ENCODE data around the gene STIM1. TPM values are rescaled to one million over a fixed set of nuclear protein-coding genes. Genes with fewer than 3 reads are reported as not detected.

The STIM1 gene
- total RNA-seq, 1 experiment from 2014 or later = 15.2 TPM

GRCh38 chr11:4123218-4123617 is 267.8 kb downstream of the STIM1 start:
- H3K14ac ChIP-seq (ENCODE audit: insufficient read depth, low read length) = no peak overlapping the region
- H3T11ph ChIP-seq (ENCODE audit: low read length) = no peak overlapping the region
- WGBS (ENCODE audit: extremely low coverage, insufficient read length, low lambda C conversion rate) = no CpG with 5 or more reads among the region's 4 CpGs
- no peak overlapping the region for H3K18ac ChIP-seq (ENCODE audit: insufficient read length, low read depth, low read length)
- H3K9ac ChIP-seq (ENCODE audit: extremely low read depth, insufficient read length, low read length) = no peak overlapping the region
- Mint-ChIP-seq H3K4me3 (no peak overlapping the region), H3K9me3 (no peaks in the 10 kb centered on the region), H3K27ac (no peak overlapping the region), H3K4me1 (no peaks in the 10 kb centered on the region), H3K27me3 (ENCODE audit: low read depth) (no peaks in the 10 kb centered on the region), H3K36me3 (ENCODE audit: insufficient read depth in 1 of 3, low read depth in 3 of 3) (peaks cover 28 to 80% (median 71%) of the 10 kb centered on the region in 3 experiments)
- H3K23me2 ChIP-seq (ENCODE audit: insufficient read length, low read depth, low read length, poor library complexity, severe bottlenecking) = no peaks in the 10 kb centered on the region
- no peak overlapping the region for H3K4ac ChIP-seq (ENCODE audit: low read depth, low read length)
- no peak overlapping the region for H2BK120ac ChIP-seq (ENCODE audit: low read depth, low read length, poor library complexity, severe bottlenecking)
- no peak for DNase-seq
- no peak overlapping the region for H2BK20ac ChIP-seq (ENCODE audit: low read depth, low read length, poor library complexity, severe bottlenecking)
- H2AFZ ChIP-seq (ENCODE audit: low read length) = no peak overlapping the region
- H3K23ac ChIP-seq (ENCODE audit: insufficient read length, low read depth, low read length) = no peak overlapping the region
- no peak overlapping the region for H4K8ac ChIP-seq (replicated peaks; ENCODE audit: insufficient read length, low read depth, low read length)
- H3K79me1 ChIP-seq (ENCODE audit: insufficient read depth, low read depth, low read length, poor library complexity, severe bottlenecking) = no peaks in the 10 kb centered on the region
- H2BK12ac ChIP-seq (ENCODE audit: insufficient read length, low read depth, low read length) = no peak overlapping the region
- H4K5ac ChIP-seq (ENCODE audit: insufficient read length, low read depth, low read length) = no peak overlapping the region
- no peak overlapping the region for H3K4me2 ChIP-seq (ENCODE audit: insufficient read depth, insufficient read length, low read length)
- TF ChIP-seq, protein P1, sequence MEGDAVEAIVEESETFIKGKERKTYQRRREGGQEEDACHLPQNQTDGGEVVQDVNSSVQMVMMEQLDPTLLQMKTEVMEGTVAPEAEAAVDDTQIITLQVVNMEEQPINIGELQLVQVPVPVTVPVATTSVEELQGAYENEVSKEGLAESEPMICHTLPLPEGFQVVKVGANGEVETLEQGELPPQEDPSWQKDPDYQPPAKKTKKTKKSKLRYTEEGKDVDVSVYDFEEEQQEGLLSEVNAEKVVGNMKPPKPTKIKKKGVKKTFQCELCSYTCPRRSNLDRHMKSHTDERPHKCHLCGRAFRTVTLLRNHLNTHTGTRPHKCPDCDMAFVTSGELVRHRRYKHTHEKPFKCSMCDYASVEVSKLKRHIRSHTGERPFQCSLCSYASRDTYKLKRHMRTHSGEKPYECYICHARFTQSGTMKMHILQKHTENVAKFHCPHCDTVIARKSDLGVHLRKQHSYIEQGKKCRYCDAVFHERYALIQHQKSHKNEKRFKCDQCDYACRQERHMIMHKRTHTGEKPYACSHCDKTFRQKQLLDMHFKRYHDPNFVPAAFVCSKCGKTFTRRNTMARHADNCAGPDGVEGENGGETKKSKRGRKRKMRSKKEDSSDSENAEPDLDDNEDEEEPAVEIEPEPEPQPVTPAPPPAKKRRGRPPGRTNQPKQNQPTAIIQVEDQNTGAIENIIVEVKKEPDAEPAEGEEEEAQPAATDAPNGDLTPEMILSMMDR (conservative IDR thresholded peaks at IDR 0.05) = no peak
- H3K4me1 ChIP-seq (ENCODE audit: insufficient read depth, low read length) = no peaks in the 10 kb centered on the region
- no peak overlapping the region for H2BK15ac ChIP-seq (ENCODE audit: low read depth, low read length)
- no peaks in the 10 kb centered on the region for H4K20me1 ChIP-seq (ENCODE audit: control insufficient read depth, insufficient read depth, insufficient read length)
- H3K9me3 ChIP-seq (ENCODE audit: control insufficient read depth, low read depth, low read length) = no peaks in the 10 kb centered on the region
- no peak overlapping the region for H3K56ac ChIP-seq (ENCODE audit: insufficient read length, low read depth, low read length)
- no peak overlapping the region for H4K91ac ChIP-seq (ENCODE audit: insufficient read length, low read depth, low read length)
- H3K79me2 ChIP-seq (ENCODE audit: insufficient read depth, low read length) = no peaks in the 10 kb centered on the region
- no peak overlapping the region for H2BK5ac ChIP-seq (ENCODE audit: insufficient read length, low read length)
- no peaks in the 10 kb centered on the region for H3K27me3 ChIP-seq (ENCODE audit: insufficient read depth, low read length)
- no peak overlapping the region for H3K27ac ChIP-seq (ENCODE audit: insufficient read length, low read depth, low read length)
- H2AK5ac ChIP-seq (ENCODE audit: insufficient read length, low read length) = no peak overlapping the region

Measured in H9 (cell line).